Kidney (tissue), 14 donors: ENCODE measurements around the gene CADPS2. TPM values are rescaled to one million over a fixed set of nuclear protein-coding genes. Genes with fewer than 3 reads are reported as not detected.

Experiments
- DNase-seq, 5 donors: peaks; one replicate each; pipeline ENCODE4 v3.0.0-alpha.2; 2013 to 2020
- FAIRE-seq: peaks from 2 replicates; lab custom pipeline; 2012; peaks lifted over from hg19 to GRCh38; lab: Jason Lieb, UNC
- H3K27ac ChIP-seq, 2 donors: one replicate each; pipeline ENCODE4 v1.7.0; 2013; ENCODE audit warnings: low read depth in 2 of 2, low read length in 2 of 2, inconsistent platforms in 1 of 2
- H3K27me3 ChIP-seq: one replicate; pipeline ENCODE4 v1.7.1; 2013; ENCODE audit warnings: low read length, inconsistent platforms; ENCODE audit not compliant: control insufficient read depth, insufficient read depth
- H3K36me3 ChIP-seq, 3 donors: one replicate each; pipeline versions ENCODE4 v1.7.0 to v1.7.1; 2013; ENCODE audit warnings: low read length in 3 of 3, control low read depth in 1 of 3, inconsistent platforms in 1 of 3; ENCODE audit not compliant: insufficient read depth in 3 of 3, control insufficient read depth in 2 of 3
- H3K4me1 ChIP-seq, 3 donors: one replicate each; pipeline versions ENCODE4 v1.7.0 to v1.7.1; 2013; ENCODE audit warnings: low read length in 3 of 3, inconsistent platforms in 1 of 3, low read depth in 1 of 3; ENCODE audit not compliant: control insufficient read depth in 2 of 3, insufficient read depth in 2 of 3
- H3K4me3 ChIP-seq, 3 donors: one replicate each; pipeline versions ENCODE4 v1.7.0 to v1.8.1; 2013; ENCODE audit warnings: low read length in 3 of 3, control low read depth in 1 of 3, inconsistent platforms in 1 of 3
- H3K9ac ChIP-seq, 3 donors: one replicate each; pipeline versions ENCODE4 v1.7.0 to v1.7.1; 2013; ENCODE audit warnings: low read length in 3 of 3, control low read depth in 1 of 3, inconsistent platforms in 1 of 3
- H3K9me3 ChIP-seq, 3 donors: one replicate each; pipeline versions ENCODE4 v1.7.0 to v1.7.1; 2013; ENCODE audit warnings: low read length in 3 of 3, control low read depth in 1 of 3, inconsistent platforms in 1 of 3; ENCODE audit not compliant: control insufficient read depth in 2 of 3, insufficient read depth in 1 of 3
- CTCF ChIP-seq: IDR thresholded peaks from 3 replicates; pipeline ENCODE4 v1.5.1; 2012; ENCODE audit warnings: mild to moderate bottlenecking, moderate library complexity, borderline replicate concordance; ENCODE audit not compliant: insufficient read depth; ENCODE audit errors: extremely low read depth
- intact Hi-C: fragments of 100-400 bp; cut with DNase I; formaldehyde crosslinking; loops from one replicate; pipeline ENCODE4 v1.11.1; 2022
- polyA plus RNA-seq: library from polyadenylated mRNA; stranded (reverse); fragments of 350-450 nt; fragmentation: Illumina TruSeq; extraction: RNeasy Lipid Tissue Mini Kit (QIAGEN cat#74804); gene quantifications from one replicate; pipeline ENCODE4 v1.2.3, GENCODE V29; 2014; ENCODE audit warnings: low read depth, low replicate concordance; ENCODE audit not compliant: insufficient read depth
- total RNA-seq: library from RNA; stranded (reverse); fragmentation: NEBNext Ultra II Directional; extraction: Animal tissue kit (Norgen Biotek cat#: 25700); gene quantifications from one replicate; pipeline ENCODE4 v1.2.1, GENCODE V29; 2021
- donor health status: control.
- donor health status: control.
- donor health status: control.
- donor health status: control.
- donor health status: control.
- donor health status: DM: yes; HTN: yes; CAD: no.
- donor health status: Normal renal cell carcinoma (clear cell type).

The CADPS2 gene
- total and polyA plus RNA-seq, 2 donors from 2014 or later, result 33.0 to 39.9 TPM

GRCh38 chr7:122394512-122394911 lies 491.7 kb downstream of the CADPS2 start:
- Histone ChIP-seq H3K27me3 (no peaks in the 10 kb centered on the region), H3K4me3 (no peak overlapping the region), H3K27ac (no peak overlapping the region), H3K9me3 (no peaks in the 10 kb centered on the region), H3K9ac (no peak overlapping the region), H3K4me1 (no peaks in the 10 kb centered on the region), H3K36me3 (no peaks in the 10 kb centered on the region)
- no peak for FAIRE-seq
- DNase-seq, result no peak
- no peak for TF ChIP-seq CTCF
- intact Hi-C loops, result no loop called here

- no peaks in the 10 kb centered on the region for H3K4me1 ChIP-seq
- H3K9ac ChIP-seq, result no peak overlapping the region
- H3K27me3 ChIP-seq, result no peaks in the 10 kb centered on the region
- DNase-seq, result no peak
- H3K27ac ChIP-seq, result no peak overlapping the region
- peaks cover 0 to 5% (median 0%) of the 10 kb centered on the region in 3 donors for H3K36me3 ChIP-seq
- no peaks in the 10 kb centered on the region for H3K9me3 ChIP-seq
- no peak for FAIRE-seq
- H3K4me3 ChIP-seq, result no peak overlapping the region
- intact Hi-C loops, result no loop called here
- no peak for TF ChIP-seq CTCF
Measured at GRCh38 chr7:122384528-122384927, 501.7 kb downstream of the CADPS2 start.

- intact Hi-C loops, result no loop called here
- no peaks in the 10 kb centered on the region for H3K27me3 ChIP-seq
- H3K27ac ChIP-seq, result no peak overlapping the region
- H3K4me1 ChIP-seq, result no peaks in the 10 kb centered on the region
- no peaks in the 10 kb centered on the region for H3K9me3 ChIP-seq
- DNase-seq (no peak), FAIRE-seq (no peak)
- TF ChIP-seq CTCF, result no peak
- H3K36me3 ChIP-seq, result peaks cover 0 to 5% (median 0%) of the 10 kb centered on the region in 3 donors
- no peak overlapping the region for H3K9ac ChIP-seq
- no peak overlapping the region for H3K4me3 ChIP-seq
Measured at GRCh38 chr7:122383934-122384333, 502.3 kb downstream of the CADPS2 start.

GRCh38 chr7:122380992-122381391 lies 505.3 kb downstream of the CADPS2 start:
- Histone ChIP-seq H3K27me3 (no peaks in the 10 kb centered on the region), H3K9me3 (no peaks in the 10 kb centered on the region), H3K4me1 (no peaks in the 10 kb centered on the region), H3K9ac (no peak overlapping the region), H3K27ac (no peak overlapping the region), H3K36me3 (peaks cover 0 to 4% (median 0%) of the 10 kb centered on the region in 3 donors), H3K4me3 (no peak overlapping the region)
- intact Hi-C loops, result no loop called here
- FAIRE-seq (no peak), DNase-seq (no peak)
- TF ChIP-seq CTCF, result no peak
